Erythroblast (primary cell): ENCODE results near the gene NSG1.

Experiments
- GATA1 ChIP-seq: IDR thresholded peaks from 2 replicates; pipeline ENCODE4 v1.6.1; 2011; ENCODE audit warnings: low read depth, mild to moderate bottlenecking, control low read depth, low read length, moderate library complexity
- POLR2A ChIP-seq: IDR thresholded peaks from 2 replicates; pipeline ENCODE4 v1.6.1; 2011; ENCODE audit warnings: mild to moderate bottlenecking, low read length

DNA sequence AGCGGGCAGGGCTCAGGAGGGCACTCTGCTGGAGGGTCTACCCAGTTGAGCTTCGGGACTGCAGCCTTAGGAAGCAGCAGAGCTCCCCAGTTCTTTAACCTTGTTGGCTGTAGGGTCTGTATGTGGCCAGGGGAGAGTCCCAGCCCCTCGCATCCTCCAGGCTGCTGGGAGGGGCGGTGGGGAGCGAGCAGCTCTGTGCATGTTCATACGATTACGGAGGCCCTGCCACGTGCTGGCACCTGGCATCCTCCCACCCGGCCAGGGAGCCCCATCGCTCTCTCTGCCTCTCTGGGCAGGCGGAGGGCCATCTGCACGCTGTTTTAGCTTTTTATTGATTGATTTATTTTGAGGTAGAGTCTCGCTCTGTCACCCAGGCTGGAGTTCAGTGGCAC, 21.2 kb downstream of the NSG1 start:
- TF ChIP-seq POLR2A (no peak), GATA1 (no peak)
